Breast epithelium (tissue), 3 donors: ENCODE results near the gene EN2.

Experiments used
- POLR2A ChIP-seq: fragments of 450-650 bp; IDR thresholded peaks from one replicate; pipeline ENCODE4 v1.6.1; 2016; ENCODE audit warnings: antibody characterized with exemption, mild to moderate bottlenecking, moderate library complexity
- POLR2AphosphoS5 ChIP-seq, 3 donors: sonication (generic); formaldehyde crosslinking; IDR thresholded peaks; one replicate each; pipeline ENCODE4 v1.6.1; 2017; ENCODE audit warnings: antibody characterized with exemption in 3 of 3
- TF ChIP-seq, protein P1 (sequence below), 3 donors: fragments of 450-650 bp; IDR thresholded peaks; one replicate each; pipeline ENCODE4 v1.5.1; 2016 to 2017; ENCODE audit warnings: antibody characterized with exemption in 3 of 3, mild to moderate bottlenecking in 3 of 3, moderate library complexity in 3 of 3

- TF ChIP-seq, protein P1, sequence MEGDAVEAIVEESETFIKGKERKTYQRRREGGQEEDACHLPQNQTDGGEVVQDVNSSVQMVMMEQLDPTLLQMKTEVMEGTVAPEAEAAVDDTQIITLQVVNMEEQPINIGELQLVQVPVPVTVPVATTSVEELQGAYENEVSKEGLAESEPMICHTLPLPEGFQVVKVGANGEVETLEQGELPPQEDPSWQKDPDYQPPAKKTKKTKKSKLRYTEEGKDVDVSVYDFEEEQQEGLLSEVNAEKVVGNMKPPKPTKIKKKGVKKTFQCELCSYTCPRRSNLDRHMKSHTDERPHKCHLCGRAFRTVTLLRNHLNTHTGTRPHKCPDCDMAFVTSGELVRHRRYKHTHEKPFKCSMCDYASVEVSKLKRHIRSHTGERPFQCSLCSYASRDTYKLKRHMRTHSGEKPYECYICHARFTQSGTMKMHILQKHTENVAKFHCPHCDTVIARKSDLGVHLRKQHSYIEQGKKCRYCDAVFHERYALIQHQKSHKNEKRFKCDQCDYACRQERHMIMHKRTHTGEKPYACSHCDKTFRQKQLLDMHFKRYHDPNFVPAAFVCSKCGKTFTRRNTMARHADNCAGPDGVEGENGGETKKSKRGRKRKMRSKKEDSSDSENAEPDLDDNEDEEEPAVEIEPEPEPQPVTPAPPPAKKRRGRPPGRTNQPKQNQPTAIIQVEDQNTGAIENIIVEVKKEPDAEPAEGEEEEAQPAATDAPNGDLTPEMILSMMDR (IDR thresholded peaks at IDR 0.05): no peak
- TF ChIP-seq POLR2AphosphoS5 (IDR thresholded peaks at IDR 0.05) (no peak), POLR2A (no peak)
Observed at GRCh38 chr7:155420116-155420515, 37.8 kb upstream of the EN2 start.
